Measurements from ENCODE around the gene ABL1.

Gene ABL1

DNA sequence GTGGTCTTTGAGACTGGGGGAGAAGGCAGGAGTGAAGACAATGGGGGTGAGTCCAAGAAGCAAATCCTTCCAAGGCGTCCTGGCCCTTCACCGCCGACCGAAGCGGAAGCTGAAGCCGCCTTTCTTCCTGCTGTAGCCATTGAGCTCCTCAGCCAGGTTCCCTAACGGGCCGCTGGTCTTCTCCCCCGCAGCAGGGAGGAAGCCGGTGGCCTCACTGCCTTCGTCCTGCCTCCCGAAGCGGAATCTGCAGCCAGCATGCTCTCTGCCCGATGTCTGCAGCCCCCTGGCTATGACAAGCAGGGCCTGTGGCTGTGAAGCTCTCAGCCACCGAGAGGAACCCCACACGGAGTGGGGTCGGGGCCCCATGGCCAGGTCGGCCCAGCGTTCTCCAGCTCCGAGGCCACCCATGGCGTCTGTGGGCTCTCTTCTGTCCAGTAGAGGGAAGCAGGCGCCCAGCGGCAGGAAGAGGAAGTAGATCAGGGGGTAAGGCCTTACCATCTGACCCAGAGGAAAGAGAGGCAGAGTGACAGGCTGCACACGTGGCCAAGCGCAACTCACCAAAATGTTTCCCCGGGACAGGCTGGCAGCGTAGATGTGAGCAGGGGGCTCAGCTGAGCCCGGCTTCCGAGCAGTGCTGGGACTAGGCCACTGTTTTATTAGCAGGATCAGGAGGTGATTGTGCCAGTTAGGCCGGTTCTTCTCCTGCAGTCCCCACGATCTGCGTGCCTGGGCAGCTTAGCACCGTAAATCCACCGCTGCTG lies 58.5 kb downstream of the ABL1 start:
- peak; percentile 42 for DNase-seq

DNA sequence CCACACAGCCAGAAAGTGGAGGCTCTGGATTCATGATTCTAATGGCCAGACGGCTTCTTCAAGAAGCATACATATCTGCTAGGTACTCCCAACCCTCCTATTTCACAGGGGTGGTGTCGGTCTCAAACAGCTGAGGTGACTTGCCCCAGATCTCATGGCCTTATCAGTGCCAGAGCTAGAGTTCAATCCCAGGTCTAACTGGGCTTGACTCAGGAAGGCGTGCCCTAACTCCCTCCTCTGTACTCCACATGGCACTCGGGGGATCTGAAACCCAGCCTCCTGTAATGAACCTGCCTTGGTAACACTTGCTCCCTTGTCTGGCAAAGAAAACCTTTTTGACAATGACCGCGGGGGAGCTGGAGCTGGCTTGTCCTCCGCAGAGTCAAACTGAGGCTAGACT lies 59.5 kb downstream of the ABL1 start:
- no peak for DNase-seq

DNA sequence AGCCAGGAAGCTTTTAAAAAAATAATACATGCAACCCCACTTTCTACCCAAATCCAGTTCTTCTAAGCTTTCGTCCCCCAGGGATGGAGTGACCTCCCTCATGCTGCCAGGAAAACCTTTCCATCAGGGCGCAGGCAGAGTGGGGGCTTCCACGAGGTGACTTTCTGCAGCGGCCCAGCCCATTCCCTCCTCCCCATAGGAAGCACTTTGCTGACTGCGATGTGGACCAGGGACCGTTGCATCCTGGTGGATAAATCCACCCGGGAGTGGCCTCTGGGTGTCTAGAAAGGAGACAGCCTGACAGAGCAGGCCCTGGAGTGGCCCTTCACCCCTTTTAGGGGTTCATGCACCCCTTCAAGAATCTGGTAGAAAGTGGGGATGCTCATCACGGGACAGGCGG lies 60.0 kb downstream of the ABL1 start:
- no peak for DNase-seq

DNA sequence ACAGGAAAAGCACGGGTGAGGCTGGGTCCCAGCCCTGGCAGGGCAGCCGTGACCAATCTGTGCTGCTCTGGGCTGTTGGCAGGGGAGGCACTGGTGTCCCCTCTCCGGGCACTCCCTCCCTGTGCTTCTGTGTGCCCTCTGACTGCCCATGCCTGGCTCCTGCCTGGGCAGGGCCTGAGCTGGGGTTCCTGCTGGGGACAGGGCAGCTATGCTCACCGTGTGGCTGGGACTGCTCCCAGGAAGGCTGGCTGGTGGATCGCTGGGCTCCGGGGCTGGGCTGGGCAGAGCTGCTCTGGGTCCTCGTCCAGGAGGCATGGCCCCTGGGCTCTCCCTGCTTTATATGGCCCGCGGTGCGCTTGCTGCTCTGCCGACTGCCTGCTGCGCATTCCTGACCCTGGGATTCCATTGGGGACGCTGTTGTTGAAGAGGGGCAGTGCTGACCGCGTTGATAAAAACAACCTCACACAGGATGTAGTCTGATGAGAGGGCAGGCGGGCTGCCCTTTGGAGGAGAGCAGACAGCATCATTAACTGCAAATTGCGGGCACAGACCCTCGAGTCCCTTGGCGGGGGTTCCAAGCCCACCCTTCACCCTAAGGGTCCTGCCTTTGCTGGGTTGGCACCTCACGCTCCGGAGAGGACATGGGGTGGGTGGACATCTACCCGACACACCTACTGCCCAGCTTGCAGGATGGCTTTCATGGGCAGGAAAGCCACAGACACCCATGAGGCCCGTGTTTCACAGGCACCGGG lies 60.6 kb downstream of the ABL1 start:
- DNase-seq = peak; percentile 61

DNA sequence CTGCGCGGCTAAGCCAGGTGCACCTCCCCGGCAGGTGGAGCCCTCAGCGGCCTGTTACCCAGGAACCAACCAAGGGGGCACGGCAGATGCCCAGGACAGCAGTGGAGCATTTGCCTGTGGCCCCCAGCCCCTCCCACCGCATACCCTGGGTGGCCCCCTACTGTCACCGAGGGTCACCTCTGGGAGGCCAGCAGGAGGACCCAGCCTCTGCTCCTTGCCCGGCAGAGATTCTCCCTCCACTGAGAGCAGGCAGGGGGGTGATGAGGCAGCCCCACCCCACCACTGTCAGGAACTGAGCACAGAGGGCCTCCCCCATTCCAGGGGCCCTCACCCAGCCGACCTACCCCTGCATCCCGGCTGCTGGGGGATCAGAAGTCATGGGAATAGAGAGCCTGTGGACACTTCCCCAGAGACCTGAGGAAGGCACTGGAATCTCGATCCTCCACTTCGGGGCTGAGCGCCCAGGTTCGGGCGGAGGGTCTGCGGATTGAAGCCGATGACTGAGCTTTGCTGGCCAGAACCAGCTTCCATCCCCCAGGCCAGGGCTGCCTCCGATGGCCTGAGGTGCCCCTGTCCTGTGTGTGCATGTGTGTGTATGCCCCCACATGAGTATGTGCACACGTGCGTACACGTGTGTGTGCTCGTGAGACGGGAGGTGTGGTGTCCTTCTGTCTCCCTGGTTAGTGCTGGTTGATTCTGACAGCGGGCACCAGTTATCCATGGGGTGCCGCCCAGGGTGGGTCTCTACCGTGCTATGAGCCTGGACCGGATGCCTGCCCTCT lies 61.4 kb downstream of the ABL1 start, which contains the start of gene QRFP:
QRFP (minus strand) TSS at position 580 of the 782 bp plus-strand sequence. CDS start 2,974 bp downstream, outside the sequence.
- peak; percentile 78 for DNase-seq

DNA sequence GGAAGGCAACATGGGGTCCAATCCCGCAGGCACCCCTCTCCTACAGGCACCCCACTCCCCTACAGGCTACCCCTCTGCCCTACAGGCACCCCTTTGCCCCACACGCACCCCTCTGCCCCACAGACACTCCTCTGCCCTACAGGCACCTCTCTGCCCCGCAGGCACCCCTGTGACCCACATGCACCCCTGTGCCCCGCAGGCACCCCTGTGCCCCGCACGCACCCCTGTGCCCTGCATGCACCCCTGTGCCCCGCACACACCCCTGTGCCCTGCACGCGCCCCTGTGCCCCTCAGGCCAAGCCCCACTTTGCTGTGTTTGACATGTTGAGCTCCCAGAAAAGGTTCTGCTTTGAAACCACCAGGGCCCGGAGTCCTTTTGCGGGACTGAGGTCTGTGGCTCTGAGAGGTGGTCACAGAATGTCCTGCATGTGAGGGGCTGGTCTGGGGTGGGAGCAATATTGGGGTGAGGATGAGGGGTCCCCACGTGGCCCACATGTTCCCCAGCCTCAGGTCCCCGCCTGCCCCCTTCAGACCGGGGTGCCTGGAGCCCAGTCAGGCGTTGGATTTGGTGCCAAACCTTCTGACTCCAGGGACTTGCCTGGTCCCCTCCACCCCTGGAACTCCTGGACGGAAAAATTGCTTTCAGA lies 62.2 kb downstream of the ABL1 start:
- no peak for DNase-seq

DNA sequence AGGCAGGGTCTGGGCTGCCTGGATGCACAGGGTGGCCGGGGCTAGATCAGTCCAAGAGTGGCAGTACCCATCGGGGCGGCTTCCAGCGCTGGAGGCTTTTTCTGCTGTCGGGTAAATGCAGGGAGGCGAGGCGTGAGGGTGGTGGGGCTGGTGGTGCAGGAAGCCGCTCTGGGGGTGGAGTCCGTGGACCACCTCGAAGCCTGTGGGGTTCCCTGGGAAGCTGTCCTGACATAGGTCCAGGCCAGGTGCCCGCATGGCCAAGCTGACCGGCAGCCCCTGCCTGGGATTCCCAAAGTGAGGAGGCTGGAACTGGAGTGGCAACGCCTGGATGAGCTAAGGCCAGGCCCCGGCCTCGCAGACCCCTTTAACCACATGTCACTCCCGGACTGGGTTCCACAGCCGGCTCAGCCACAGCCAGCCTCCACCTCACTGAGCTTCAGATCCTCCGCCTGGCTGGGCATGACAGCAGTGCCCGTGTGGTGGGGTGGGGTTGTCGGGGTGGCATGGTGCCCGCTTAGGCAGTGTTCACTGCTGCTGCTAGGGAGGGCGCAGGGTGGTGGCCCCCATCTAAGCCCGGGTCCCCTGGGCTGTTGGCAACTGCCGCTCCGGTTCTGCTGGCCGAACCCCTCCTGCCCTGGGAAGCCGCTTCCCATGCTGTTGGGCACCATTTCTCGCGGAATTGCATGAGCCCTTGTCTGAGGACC lies 62.9 kb downstream of the ABL1 start:
- no peak for DNase-seq

DNA sequence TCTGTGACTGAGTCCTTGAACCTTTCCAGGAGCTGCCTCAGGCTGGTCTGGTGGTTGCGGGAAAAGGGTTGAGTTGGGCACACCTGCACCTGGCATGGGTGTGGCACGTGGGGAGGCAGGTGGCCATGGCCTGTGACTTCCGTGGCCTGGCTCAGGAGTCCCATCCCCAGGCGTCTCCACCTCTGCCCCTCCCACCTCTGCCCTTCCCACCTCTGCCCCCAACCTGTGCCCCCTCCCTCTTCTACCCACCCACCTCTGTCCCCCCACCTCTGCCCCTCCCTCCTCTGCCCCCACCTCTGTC lies 63.4 kb downstream of the ABL1 start:
- DNase-seq = peak; percentile 69

DNA sequence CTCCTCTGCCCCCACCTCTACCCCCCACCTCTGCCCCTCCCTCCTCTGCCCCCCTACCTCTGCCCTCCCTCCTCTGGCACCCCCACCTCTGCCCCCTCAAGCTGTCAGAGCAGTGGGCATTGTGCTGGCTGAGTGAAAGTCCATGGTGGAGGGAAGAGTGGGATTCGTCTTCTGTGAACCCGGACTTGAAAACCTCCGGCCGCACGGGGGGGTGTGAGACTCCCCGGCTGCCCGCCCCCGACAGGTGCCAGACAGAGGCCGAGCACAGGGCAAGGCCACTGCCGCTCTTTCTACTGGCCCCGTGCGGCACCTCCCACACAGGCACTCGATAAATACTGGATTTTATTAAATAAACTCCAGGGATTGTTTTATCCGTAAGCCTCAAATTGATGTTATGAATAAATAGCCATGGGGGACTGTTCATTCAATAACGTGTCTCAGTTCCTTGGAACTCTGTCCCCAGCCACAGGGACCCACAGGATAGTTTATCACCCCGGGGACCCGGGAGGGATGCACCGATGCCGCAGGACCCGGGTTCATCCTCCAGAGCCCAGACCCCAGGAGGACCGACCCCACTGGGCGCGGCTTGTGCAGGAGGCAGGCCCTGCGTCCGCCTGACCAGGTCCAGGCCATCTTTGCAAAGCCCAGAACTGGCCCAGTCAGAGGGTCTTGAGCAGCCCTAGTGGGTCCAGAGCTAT lies 64.1 kb downstream of the ABL1 start:
- DNase-seq = no peak

DNA sequence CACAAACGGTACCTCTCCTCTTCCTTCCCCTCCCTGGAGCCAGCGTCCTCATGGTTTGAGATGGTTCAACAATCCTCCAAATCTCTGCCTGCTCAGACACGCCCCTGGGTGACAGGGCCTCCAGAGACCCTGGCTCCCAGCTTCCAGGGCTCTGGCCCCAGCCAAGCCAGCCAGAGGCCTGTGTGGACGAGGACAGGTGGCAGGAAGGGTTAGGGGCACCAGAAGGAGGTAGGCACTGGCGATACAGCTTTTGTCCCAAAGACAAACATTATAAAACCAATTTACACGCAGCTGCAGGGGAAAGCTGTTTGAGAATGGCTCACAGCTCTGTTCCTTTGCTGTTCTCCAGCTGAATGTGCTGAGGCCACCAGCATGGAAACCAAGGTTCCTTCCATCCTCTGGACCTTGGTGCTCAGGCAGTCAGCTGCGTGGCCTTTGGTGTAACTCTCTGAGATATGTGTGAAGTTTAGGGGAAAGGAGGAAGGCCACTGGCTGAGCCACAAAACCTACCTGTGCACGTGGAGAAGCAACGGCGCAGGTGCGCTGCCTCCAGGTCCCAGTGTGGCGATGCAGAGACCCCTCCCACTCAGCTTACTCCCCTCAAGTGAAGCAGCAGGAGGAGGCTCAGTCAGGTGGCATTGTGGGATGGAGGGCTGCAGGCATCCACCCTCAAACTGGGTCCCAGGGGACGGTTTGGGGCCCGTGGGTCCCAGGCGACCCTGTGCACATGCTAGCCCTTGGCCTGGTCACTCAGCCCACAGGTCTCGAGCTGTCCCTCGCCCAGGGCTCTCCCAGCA lies 65.8 kb downstream of the ABL1 start:
- DNase-seq = no peak

DNA sequence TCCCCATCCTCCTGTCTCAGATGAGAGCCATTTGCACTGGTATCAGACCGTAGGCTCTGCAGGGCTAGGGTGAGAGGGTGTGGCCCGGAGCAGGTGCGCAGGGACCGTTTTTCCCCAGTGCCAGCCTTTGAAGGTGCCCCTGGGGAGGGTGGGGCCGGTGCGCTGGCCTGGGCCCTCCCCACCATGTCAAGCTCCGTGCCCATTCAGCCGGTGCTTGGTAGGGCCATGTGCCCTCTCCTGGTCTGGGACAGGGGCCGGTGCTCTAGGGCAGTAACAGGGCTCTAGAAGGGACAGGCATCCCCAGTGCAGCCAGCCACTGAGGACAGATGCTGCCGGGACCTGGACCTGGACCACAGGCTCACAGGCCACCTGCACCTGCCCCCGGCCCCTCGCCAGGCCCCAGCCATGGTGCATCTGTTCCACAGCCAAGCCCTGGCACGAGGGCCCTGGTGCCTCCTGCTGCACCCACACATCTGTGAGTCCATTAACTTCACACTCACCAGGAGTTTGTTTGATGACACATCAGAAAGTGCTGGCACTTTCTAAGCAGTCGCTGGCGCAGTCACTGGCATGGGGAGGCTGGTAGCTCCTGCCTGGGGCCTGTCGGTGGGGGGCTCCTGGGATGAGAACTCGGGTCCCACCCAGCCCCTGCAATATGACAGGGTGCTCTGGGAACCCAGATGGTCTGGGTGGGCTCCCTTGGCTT lies 66.6 kb downstream of the ABL1 start:
- no peak for DNase-seq

DNA sequence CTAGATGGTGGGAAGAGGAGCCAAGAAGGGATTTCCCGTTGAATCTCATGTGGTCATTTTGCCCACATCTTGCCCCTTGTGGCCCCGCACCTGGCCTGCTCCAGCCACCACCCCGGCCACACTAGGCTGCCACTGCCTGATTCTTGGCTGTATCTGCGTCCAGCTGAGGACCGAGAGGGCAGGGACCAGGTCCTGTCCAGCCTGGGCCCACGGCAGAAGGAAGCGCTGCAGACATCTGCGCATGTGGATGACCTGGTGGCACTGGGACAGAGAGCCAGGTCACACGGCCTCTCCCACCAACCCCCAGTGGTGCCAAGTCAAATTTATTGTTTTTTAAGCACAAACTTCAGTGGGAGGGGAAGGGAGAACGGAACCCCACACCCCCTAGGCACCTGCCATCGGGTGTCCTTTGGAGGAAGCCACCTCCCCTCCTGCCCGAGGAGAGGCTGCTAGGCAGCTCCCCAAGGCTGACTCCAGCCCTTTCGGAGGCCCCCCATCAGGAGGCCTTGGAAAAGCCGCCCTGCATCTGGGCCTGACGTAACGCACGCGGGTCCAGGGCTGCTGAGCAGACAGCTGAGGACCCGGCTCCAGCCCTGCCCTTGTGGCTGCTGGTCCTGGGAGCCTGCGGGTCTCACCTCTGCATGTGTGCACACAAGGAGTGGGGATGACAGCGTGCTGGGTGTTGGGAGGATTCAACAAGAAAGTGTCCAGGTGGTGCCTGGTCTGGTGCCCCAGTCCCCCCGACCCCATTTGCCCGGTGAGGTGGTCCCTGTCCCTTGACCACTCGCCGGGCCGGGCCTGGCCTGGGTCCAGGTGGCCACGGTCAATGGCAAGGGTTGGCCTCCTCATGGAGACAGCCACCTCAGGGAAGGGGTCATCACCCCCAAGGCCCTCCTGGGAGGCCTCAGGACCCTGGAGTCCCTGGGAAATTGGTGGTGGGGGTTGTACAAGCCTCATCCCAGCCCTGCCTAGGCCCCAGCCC lies 67.4 kb downstream of the ABL1 start:
- no peak for DNase-seq

DNA sequence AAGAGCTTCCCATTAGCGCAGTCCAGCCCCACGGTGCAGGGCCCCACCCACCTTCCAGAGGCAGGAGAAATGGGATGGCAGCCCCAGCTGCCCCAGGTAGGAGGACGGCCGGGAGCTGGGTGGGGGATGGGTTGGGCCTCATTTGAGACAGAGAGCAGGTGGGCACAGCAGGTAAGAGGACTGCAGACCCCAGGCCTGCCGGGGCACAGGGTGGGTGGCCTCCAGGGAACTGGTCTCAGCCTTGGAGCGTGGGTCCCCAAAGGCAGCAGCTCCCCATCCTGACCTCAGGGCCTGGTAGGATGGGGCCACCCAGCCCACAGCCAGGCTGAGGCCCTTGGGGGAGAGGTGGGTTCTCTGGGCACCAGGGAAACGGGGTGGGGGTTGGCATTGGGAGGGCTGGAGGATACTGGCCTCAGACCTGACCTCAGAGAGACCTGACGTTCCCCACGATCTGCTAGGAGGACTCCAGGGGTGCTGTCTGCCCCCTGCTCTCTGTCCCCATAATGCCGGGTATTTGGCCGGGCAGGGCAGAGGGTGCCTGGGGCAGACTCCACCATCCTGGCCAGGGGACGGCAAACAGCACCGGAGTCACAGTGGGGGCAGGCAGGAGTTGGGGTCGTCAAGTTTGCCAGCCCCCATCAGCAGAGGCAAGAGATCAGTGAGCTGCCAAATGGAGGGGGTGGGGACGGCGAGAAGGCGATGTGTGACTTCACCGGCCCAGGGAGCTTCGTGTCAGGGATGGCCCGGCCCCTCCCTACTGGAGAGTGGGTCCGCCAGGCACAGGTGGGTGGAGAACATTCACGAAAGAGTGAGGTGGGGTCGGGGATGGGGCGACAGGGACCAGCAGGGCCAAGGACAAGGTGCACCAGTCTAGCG lies 68.4 kb downstream of the ABL1 start:
- no peak for DNase-seq

DNA sequence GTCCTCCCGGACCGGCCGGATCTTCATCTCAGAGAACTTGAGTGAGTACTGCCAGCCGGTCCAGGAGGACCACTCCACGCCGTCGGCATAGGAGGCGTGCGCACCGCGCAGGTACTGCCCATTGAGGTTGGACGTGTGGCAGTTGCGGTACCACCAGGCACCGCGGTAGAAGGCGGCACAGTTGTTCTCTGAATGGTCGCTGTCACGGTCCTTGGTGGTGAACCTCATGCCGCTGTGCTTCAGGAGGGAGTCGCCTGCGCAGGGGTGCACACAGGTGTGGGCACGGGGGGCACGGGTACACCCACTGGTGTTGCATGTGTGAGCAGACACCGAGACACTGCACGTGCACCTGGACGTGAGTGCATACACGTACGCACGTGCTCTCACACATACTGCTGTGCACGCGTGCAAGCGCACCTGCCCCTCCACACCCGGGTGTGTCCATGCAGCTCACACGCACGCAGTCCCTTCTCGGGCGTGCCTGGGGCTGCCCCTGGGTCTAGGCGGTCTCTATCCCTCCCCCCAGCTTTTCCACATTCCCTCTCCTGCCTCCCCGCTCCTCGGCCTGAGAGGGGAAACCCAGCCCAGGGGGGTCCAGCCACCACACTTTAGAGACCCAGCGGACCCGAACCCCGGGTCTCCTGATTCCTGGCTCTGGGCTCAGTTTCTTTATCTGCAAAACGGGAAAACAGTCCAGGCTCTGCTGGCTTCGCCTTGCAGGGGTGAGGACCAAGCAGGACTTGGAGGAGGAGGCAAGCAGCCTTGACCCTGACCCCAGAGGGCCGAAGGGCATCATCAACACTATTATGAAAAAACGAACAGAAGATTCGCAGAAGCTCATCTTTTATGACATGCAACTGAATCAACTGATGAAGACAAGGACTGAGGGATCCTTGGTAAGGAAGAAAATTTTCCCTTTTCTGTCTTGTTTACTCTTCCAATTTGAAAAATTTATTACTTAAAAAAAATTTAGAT lies 69.3 kb downstream of the ABL1 start:
- DNase-seq = no peak

DNA sequence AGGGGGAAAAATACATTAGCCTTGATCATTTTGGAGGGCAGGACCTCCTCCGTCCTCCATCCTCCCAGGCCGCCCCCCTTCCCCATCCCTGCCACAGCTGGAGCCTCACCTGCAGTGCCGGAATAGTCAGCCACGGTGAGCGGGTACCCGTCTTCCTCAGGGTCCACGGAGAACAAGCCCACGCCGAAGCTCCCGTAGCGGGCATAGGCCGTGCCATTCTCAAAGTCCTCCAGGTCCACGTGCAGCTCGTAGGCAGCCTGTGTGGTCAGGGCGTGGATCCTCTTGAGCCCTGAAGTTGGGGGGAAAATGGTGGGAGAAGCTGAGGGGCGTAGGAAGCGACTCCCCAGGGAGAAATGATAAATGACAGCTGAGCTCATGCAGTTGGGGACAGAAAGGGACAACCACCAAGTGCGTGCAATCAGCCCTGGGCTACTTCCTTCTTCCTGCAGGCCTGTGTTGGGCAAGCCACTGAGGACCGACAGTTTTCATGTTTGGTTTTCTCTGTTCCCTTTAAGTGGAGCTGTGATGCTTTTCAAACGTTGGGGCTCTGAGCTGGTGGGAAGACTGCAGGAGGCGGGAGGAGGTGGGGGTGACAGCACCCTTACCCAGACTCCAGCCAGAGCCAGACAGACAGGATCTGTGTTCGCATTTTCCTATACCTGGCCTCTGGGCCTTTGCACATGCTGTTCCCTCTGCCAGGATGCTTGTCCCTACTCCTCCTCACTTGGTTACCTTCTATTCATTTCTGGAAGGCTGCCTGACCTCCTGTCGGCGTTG lies 70.3 kb downstream of the ABL1 start:
- no peak for DNase-seq
